ENCODE results near the gene CADPS2.

DNA sequence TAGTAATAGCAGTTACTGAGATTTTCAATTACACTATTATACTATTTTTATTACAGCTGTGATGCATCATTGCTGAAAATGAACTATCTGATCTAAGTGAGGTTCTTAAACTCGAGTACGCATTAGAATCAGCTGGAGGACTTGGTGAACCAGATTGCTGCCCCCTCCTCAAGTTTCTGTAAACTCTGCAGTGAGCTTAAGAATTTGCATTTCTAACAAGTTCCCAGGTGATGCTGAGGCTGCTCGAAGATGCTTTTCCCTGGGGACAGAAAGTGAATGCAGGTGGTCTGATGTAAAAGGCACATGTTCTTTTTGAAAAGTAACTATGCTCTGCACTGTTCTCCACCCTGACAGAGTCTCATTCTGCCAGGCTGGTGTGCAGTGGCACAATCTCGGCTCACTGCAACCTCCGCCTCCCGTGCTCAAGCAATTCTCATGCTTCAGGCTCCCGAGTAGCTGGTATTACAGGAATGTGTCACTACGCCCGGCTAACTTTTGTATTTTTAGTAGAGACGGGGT lies 199.8 kb downstream of the CADPS2 start:
- TF ChIP-seq, protein P1, sequence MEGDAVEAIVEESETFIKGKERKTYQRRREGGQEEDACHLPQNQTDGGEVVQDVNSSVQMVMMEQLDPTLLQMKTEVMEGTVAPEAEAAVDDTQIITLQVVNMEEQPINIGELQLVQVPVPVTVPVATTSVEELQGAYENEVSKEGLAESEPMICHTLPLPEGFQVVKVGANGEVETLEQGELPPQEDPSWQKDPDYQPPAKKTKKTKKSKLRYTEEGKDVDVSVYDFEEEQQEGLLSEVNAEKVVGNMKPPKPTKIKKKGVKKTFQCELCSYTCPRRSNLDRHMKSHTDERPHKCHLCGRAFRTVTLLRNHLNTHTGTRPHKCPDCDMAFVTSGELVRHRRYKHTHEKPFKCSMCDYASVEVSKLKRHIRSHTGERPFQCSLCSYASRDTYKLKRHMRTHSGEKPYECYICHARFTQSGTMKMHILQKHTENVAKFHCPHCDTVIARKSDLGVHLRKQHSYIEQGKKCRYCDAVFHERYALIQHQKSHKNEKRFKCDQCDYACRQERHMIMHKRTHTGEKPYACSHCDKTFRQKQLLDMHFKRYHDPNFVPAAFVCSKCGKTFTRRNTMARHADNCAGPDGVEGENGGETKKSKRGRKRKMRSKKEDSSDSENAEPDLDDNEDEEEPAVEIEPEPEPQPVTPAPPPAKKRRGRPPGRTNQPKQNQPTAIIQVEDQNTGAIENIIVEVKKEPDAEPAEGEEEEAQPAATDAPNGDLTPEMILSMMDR (IDR thresholded peaks at IDR 0.05): no peak
- no peak for TF ChIP-seq POLR2AphosphoS5 (IDR thresholded peaks at IDR 0.05)
